Muscle layer of duodenum (tissue), 2 donors: ENCODE data around the gene SDK1.

ENCODE experiments used
- H3K27ac ChIP-seq: one replicate; pipeline ENCODE4 v1.7.0; 2013; ENCODE audit warnings: mild to moderate bottlenecking, low read length
- H3K27me3 ChIP-seq: one replicate; pipeline ENCODE4 v1.7.0; 2013; ENCODE audit warnings: low read depth, mild to moderate bottlenecking, control low read depth, low read length
- H3K36me3 ChIP-seq, 2 donors: one replicate each; pipeline ENCODE4 v1.7.0; 2013; ENCODE audit warnings: low read length in 2 of 2, control low read depth in 1 of 2, mild to moderate bottlenecking in 1 of 2; ENCODE audit not compliant: insufficient read depth in 2 of 2, control insufficient read depth in 1 of 2
- H3K4me1 ChIP-seq, 2 donors: one replicate each; pipeline ENCODE4 v1.7.0; 2013; ENCODE audit warnings: low read length in 2 of 2, mild to moderate bottlenecking in 2 of 2, control low read depth in 1 of 2, moderate library complexity in 1 of 2; ENCODE audit not compliant: insufficient read depth in 2 of 2, control insufficient read depth in 1 of 2
- H3K4me3 ChIP-seq, 2 donors: one replicate each; pipeline ENCODE4 v1.7.0; 2013; ENCODE audit warnings: low read length in 2 of 2, low read depth in 1 of 2, mild to moderate bottlenecking in 1 of 2
- H3K9me3 ChIP-seq, 2 donors: one replicate each; pipeline ENCODE4 v1.7.0; 2013; ENCODE audit warnings: low read length in 2 of 2, control low read depth in 1 of 2, mild to moderate bottlenecking in 1 of 2; ENCODE audit not compliant: control insufficient read depth in 1 of 2
- donor health status: healthy.

The SDK1 gene

DNA sequence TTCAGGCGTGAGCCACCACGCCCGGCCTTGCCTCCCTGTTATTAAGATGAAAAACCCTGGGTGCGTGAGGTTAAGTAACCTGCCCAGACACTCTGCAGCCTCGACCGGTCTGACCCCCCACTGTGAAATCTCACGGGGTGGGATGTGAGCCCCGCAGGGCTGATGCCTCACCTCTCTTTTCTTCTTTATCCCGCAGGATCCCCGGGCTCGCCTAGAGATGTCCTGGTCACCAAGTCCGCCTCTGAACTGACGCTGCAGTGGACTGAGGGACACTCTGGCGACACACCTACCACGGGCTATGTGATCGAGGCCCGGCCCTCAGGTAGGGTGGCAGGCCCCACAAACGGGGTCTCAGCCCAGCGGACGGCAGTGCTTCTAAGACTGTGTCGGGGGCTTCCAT lies 920.0 kb downstream of the SDK1 start:
- Histone ChIP-seq H3K36me3 (peaks cover 0 to 5% of the 10 kb centered on the region in 2 donors), H3K4me3 (no peak overlapping the region), H3K9me3 (no peaks in the 10 kb centered on the region), H3K27me3 (no peaks in the 10 kb centered on the region), H3K4me1 (no peaks in the 10 kb centered on the region), H3K27ac (no peak overlapping the region)

DNA sequence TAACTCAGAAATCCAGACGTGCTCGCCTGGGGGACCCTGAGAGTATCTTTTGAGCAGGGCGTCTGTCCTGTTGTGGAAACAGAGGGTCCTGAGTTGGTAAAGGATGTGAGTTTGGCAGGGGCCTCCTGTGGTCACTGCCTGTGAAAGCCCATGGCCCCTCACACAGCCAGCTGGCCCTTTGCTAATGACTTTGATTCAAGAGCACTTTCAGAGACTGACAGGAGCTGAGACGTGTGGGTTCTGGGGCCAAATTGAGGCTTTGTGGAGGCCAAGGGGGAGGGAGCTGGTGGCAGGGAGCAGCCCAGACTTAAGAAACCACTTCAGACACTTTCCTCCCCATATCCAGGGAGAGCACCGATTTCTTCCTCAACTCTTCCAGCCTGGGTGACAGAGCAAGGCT lies 921.6 kb downstream of the SDK1 start:
- no peak overlapping the region for H3K4me3 ChIP-seq
- no peak overlapping the region for H3K27ac ChIP-seq
- no peaks in the 10 kb centered on the region for H3K4me1 ChIP-seq
- no peaks in the 10 kb centered on the region for H3K9me3 ChIP-seq
- H3K27me3 ChIP-seq: no peaks in the 10 kb centered on the region
- H3K36me3 ChIP-seq: peaks cover 0 to 5% of the 10 kb centered on the region in 2 donors

DNA sequence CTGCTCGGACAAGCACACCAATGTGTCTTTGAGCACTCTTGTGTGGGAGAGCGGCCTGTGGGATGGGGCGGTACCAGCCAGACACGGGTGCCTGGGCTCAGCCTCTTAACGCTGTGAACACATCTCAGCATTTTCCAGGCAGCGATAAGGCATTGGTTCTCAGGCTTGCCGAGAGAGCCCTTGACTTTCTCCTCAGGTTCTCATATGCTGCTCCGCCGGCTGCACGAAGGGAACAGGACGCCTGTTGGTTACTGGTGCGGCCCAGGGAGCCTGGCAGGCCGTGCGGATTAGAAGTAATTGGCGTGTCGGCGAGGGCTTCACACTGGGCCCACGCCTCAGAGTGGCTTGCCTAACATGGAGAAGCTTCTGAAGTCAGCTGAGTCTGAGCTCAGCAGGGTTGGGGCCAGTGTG lies 924.3 kb downstream of the SDK1 start:
- H3K9me3 ChIP-seq: no peaks in the 10 kb centered on the region
- no peak overlapping the region for H3K27ac ChIP-seq
- peaks cover 0 to 5% of the 10 kb centered on the region in 2 donors for H3K36me3 ChIP-seq
- H3K4me1 ChIP-seq: no peaks in the 10 kb centered on the region
- no peaks in the 10 kb centered on the region for H3K27me3 ChIP-seq
- no peak overlapping the region for H3K4me3 ChIP-seq

DNA sequence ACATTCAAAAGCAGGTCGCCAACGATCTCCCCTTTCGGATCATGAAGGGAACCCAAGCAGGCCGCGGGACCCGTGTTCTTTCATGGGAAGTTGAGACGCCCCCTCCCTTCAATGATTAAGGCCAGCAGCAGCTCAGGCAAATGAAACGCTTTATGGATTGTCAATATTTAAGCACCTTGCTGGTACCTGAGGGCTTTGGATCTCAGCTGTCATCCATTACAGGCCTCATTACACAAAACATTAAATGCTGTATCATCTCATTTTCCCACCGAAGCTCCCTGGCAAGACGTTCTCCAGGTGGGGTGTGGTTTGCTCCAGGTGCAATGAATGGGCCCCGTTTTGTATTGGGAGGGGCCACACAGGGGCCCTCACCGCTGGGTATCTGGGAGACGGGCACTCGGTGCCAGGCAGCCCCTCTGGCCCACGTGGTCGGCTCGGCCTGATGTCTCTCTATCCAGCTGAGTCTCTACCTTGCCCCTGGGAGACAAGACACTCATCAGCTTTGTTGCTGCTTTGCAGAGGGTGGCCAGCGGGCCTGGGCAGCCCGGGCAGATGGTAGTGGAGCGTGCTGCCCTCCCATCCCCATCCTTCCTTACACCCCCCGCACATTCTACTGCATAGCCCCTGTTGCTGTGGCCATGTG lies 925.0 kb downstream of the SDK1 start:
- no peaks in the 10 kb centered on the region for H3K4me1 ChIP-seq
- no peaks in the 10 kb centered on the region for H3K27me3 ChIP-seq
- no peaks in the 10 kb centered on the region for H3K9me3 ChIP-seq
- H3K4me3 ChIP-seq: no peak overlapping the region
- H3K36me3 ChIP-seq: peaks cover 0 to 5% of the 10 kb centered on the region in 2 donors
- no peak overlapping the region for H3K27ac ChIP-seq

DNA sequence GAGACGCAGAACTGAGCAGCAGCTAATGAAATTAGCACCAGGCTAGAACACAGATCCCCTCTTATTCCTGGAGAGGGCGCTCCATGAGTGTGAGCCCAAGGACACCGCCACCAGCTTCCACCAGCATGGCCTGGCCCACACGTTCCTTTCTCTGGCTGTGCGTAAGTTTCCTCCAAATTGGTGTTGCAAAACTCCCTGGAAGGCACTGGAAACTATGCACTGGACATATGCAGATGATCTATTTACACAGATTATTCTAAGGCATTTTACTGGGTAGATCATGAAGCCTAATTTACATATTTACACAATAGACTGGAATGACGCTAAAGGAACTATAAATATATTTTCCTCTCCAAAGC lies 925.5 kb downstream of the SDK1 start:
- H3K36me3 ChIP-seq: peaks cover 0 to 5% of the 10 kb centered on the region in 2 donors
- no peaks in the 10 kb centered on the region for H3K4me1 ChIP-seq
- H3K9me3 ChIP-seq: no peaks in the 10 kb centered on the region
- H3K27me3 ChIP-seq: no peaks in the 10 kb centered on the region
- no peak overlapping the region for H3K4me3 ChIP-seq
- H3K27ac ChIP-seq: no peak overlapping the region

DNA sequence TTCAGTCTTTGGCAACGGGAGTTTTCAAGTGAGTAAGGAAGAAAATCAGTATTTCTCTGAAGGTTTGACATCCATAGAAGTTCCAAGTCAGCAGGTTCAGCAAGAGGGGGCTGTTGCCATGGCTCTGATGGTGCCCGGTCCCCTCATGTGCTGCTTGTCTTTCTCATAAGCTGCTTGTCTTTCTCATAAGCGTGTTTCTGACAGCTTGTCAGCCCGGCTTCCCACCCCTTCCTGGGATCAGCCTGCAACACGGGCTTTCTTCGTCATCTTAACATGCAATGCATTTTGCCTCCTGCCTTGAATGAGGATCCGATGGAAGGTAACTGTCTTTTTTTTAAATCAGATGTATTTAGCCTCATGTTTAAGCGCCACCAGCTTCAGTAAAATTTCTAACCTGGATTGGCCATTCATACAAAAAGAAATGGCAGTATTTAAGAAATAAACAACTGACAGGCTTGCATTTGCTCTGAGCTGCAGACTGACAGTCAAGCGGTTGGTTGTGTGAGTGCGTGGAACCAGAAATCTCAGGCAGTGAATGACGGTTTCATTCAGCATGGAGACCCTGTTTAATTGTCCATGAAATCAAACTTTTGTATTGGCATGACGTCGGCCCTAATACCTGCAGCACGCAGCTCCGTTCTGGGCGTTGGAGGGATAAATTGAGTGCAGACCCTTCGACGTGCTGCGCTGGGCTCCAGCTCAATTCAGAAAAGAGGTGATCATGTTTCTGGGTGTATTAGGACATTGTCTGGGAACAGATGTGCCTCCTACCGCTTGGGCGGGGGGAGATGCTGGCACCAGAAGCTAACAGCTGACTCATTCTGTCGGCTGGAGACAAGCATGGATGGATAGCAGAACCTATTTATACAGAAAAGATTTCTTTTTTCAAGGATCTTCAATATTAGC lies 926.3 kb downstream of the SDK1 start:
- Histone ChIP-seq H3K4me1 (no peaks in the 10 kb centered on the region), H3K27ac (no peak overlapping the region), H3K4me3 (no peak overlapping the region), H3K36me3 (peaks cover 0 to 5% of the 10 kb centered on the region in 2 donors), H3K27me3 (no peaks in the 10 kb centered on the region), H3K9me3 (no peaks in the 10 kb centered on the region)

DNA sequence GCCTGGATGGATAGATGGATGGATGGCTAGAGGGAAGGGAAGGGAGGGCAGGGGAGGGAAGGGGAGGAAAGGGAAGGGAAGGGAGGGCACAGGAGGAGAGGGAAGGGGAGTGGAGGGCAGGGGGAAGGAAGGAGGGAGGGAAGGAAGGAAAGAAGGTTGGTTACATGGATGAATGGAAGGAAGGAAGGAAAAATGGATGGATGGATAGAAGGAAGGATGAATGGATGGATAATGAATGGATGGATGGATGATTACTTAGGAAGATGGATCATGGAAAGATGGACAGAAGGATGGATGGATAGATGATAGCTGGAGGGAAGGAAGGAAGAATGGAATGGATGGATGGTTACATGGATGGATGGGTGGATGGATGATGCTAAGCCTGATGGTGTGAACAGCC lies 929.3 kb downstream of the SDK1 start:
- Histone ChIP-seq H3K36me3 (no peaks in the 10 kb centered on the region), H3K27me3 (no peaks in the 10 kb centered on the region), H3K27ac (no peak overlapping the region), H3K9me3 (no peaks in the 10 kb centered on the region), H3K4me3 (no peak overlapping the region), H3K4me1 (no peaks in the 10 kb centered on the region)

DNA sequence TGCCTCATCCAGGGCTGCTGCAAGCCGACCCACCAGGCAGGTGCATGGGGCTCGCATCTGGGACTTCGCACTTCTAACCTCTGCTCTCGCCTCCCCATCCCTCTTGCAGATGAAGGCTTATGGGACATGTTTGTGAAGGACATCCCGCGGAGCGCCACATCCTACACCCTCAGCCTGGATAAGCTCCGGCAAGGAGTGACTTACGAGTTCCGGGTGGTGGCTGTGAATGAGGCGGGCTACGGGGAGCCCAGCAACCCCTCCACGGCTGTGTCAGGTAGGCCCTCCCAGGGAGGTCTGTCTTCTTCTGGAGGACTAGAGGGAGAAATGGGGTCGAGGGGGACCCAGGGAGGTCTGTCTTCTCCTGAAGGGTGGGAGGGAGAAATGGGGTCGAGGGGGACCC lies 932.1 kb downstream of the SDK1 start:
- Histone ChIP-seq H3K4me1 (no peaks in the 10 kb centered on the region), H3K4me3 (no peak overlapping the region), H3K27me3 (no peaks in the 10 kb centered on the region), H3K36me3 (no peaks in the 10 kb centered on the region), H3K27ac (no peak overlapping the region), H3K9me3 (no peaks in the 10 kb centered on the region)

DNA sequence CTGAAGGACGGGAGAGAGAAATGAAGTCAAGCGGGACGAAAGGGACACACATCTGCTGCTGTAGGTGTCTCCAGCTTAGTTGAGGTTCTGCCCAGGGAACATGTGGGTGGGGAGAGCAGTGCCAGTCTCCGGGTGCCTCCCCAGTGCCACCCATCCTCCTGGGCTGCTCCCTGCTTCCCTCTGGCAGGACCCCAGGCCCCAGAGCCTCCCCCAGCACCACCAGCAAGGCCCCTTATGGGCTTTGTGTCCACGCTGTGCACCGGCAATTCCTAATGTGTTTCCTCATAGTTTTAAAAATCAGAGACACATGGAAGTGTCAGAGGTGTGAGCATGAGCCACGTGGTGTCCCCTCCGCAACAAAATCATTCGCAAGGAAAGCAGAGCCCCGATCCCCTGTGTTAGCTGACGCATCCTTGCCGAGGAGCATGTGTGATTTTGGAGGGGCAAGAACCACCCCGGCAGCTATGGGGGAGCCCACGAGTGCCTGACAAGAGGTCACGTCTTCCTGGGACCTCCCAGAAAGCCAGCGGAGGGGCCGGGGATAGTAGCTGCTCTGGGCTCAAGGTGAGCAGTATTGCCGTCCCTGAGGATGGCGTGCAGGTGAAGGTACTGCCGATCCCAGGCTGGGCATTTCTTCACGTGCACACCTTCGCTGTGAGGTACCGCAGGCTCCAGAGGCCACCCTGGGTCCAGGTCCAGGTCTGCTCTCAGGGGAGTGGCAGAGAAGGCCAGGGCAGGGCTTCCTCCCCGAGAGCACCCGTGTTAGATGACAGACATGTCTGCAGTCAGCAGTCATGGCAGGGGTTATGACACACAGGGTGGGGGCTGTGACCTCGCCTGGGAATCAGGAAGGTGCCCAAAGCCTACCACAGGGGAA lies 932.8 kb downstream of the SDK1 start:
- no peak overlapping the region for H3K27ac ChIP-seq
- H3K4me3 ChIP-seq: no peak overlapping the region
- no peaks in the 10 kb centered on the region for H3K4me1 ChIP-seq
- H3K27me3 ChIP-seq: no peaks in the 10 kb centered on the region
- H3K9me3 ChIP-seq: no peaks in the 10 kb centered on the region
- no peaks in the 10 kb centered on the region for H3K36me3 ChIP-seq

DNA sequence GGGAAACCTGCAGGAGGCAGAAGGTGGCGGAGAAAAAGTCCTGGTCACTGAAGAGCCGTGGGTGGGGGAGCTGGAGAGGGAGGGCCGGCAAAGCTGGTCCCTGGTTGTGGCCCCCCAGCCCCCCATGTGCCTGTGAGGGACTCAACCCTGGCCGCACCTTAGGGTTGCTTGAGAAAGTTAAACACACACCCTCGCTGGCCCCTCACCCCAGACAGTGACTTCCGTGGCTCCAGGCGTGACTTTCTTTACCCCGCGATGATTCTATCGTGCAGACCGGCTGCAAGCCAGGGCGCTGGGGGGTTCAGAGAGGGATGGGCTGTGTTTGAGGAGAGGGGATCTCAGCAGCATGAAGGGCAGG lies 933.4 kb downstream of the SDK1 start:
- Histone ChIP-seq H3K36me3 (no peaks in the 10 kb centered on the region), H3K9me3 (no peaks in the 10 kb centered on the region), H3K4me1 (no peaks in the 10 kb centered on the region), H3K4me3 (no peak overlapping the region), H3K27ac (no peak overlapping the region), H3K27me3 (no peaks in the 10 kb centered on the region)

DNA sequence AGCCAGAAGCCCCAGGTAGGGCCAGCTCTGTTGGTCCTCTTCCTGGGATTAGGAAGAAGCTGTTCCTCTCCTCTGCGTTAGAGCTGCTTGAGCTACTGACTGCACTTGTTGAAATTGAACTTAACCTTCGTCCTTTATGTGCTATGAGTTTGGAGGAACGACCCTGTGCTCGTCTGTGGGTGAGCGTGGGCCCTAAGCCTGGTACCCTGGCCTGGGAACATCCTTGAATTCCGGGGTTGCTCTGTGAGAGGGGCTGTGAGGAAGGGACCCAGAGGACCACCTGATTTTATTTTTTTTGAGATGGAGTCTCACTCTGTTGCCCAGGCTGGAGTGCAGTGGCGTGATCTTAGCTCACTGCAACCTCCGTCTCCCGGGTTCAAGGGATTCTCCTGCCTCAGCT lies 933.8 kb downstream of the SDK1 start:
- Histone ChIP-seq H3K4me1 (no peaks in the 10 kb centered on the region), H3K9me3 (no peaks in the 10 kb centered on the region), H3K4me3 (no peak overlapping the region), H3K27me3 (no peaks in the 10 kb centered on the region), H3K27ac (no peak overlapping the region), H3K36me3 (no peaks in the 10 kb centered on the region)
